GM12874 (cell line): ENCODE results near the gene CHST11.

Experiments
- TF ChIP-seq, protein P1 (sequence below): IDR thresholded peaks from 2 replicates; pipeline ENCODE4 v1.5.1; 2011; ENCODE audit warnings: low read depth, mild to moderate bottlenecking, control low read depth, low read length, moderate library complexity; ENCODE audit not compliant: insufficient read depth

Gene CHST11

GRCh38 chr12:104520242-104520900, 63.6 kb downstream of the CHST11 start:
- TF ChIP-seq, protein P1, sequence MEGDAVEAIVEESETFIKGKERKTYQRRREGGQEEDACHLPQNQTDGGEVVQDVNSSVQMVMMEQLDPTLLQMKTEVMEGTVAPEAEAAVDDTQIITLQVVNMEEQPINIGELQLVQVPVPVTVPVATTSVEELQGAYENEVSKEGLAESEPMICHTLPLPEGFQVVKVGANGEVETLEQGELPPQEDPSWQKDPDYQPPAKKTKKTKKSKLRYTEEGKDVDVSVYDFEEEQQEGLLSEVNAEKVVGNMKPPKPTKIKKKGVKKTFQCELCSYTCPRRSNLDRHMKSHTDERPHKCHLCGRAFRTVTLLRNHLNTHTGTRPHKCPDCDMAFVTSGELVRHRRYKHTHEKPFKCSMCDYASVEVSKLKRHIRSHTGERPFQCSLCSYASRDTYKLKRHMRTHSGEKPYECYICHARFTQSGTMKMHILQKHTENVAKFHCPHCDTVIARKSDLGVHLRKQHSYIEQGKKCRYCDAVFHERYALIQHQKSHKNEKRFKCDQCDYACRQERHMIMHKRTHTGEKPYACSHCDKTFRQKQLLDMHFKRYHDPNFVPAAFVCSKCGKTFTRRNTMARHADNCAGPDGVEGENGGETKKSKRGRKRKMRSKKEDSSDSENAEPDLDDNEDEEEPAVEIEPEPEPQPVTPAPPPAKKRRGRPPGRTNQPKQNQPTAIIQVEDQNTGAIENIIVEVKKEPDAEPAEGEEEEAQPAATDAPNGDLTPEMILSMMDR: no peak

GRCh38 chr12:104521731-104522130, 65.0 kb downstream of the CHST11 start:
- TF ChIP-seq, protein P1: no peak

GRCh38 chr12:104522985-104523722, 66.4 kb downstream of the CHST11 start:
- TF ChIP-seq, protein P1: no peak

DNA sequence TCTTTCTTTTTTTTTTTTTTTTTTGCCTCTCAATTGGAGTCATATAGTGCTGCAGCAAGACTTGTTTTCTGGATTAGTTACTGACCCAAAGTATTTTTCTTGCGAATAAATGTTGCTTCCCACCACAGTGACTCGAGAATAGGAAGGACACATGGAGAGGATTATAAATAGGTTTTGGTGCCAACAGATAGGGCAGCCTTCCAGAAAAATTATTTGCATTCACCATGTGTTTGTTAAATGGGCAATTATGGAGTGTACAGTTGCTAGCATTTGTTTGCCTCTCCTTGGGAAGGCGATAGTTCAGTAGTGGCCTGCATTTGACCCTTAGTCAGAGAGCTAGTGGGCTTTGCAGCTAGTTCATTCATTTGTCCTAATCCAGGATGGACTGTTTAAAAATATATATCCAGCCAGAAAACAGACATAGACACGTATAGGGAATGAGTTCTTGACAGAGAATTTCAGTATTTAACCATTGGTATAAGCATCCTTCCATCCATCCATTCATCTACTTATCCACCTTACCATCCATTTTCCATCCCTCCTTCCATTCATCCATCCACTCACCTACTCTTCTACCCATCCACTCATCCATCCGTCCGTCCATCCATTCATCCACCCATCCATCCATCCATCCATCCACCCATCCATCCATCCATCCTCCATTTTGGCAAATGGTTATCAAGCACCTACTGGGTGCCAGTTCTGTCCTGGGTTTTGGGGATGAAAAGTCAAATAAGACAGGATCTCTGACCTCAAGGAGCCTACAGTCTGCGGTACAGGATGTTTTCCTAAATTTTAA, 67.5 kb downstream of the CHST11 start:
- TF ChIP-seq, protein P1: no peak

DNA sequence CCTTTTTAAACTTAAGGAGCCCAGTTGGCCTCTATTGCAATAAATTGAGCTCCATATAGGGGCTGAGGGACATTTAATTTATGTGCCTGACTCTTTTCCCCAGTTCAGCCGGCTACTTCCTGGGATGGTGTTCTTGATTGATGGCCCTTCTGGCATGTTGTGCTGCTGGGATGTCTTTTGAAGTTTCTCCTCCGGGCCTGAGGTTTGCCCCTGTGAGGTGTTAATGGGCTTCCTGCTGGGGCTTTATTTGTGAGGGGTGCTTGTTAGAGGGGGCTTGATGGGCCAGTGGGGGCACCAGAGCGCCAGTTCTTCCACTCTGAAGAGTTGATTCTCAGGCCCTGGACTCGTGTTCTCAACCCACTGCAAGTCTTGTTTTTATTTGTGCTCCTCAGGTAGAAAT, 69.6 kb downstream of the CHST11 start:
- TF ChIP-seq, protein P1: no peak

GRCh38 chr12:104526751-104527150, 70.0 kb downstream of the CHST11 start:
- TF ChIP-seq, protein P1: no peak
